NCI-H1417 treated with DMSO at 0.1 percent for 48 hours (cell line): Measurements from ENCODE around the gene CDKN2B.

Experiments used
- DNase-seq: peaks from one replicate; lab custom pipeline; 2025; lab: John Stamatoyannopoulos, UW

Gene CDKN2B

GRCh38 chr9:22033012-22033630, 24.0 kb upstream of the CDKN2B start:
- no peak for DNase-seq

DNA sequence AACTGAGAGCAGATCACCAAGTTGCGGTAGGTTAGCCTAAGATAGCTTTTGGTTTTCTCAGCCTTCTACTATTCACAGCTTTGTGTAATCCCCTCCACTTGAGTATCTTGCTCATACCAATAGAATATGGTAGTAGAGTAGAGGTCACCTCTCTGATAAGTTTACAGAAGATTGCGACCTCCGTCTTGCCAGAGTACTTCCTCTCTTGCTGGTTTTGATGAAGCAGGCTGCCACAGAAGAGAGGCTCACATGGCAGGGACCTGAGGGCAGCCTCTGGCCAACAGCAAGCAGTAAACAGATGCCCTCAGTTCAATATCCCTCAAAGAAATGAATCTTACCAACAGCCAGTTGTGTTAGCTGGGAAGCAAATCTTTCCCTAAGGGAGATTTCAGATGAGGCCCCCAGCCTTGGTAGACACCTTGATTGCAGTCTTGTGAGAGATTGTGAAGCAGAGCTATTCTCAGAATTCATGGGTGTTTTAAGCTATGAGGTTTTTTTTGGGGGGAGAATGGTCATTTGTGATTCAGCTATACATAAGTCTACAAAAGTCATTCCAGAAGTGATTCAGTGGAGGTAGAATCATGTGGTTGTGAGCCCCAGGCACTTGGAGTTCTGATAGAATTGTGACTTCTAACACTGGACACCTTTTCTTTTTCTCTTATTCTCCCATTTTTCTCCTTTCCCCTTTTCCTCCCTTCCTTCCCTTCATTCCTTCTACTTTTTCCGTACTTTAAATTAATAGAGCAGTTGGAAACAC, 22.7 kb upstream of the CDKN2B start:
- DNase-seq, result no peak

DNA sequence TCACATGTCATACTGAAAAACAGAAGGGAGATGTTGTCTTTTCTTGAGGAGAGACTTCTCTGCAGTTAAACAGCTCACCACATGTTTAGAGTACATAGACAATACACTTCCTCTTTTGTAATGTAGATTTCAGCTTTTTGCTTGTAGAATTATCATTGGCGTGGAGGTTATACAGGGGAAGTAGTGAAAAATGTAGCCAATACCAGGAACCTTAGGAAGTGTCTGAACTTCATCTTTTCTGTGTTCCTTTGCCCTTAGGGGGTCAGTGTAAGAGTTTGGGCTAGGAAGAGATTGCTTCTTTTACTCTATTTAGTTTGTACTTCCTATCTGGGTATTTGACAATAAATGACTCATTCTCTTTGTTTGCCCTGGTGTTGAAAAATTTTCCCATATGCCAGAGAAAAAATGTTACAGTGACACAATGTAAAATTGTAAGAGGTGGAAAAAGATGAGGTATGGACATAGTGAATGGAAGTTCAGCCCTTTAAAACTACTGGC, 21.0 kb upstream of the CDKN2B start:
- DNase-seq, result no peak

DNA sequence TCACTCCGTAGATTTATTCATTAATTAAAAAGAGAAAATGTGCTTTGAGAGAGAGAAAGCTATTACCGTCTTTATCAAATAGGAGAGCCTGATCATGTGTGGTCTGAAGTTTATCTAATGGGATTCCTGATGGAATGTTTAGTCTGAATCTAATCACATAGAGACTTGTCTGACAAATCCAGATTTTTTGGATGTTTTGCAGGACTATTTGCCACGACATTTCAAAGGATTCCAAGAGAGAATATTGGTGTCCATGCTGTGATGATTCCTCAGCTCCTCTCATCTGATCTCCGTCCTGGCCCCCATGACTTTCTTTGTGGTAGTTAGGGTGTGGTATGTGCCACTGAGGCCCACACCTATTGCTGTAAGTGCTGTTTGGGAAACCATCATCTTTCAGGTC, 20.1 kb upstream of the CDKN2B start:
- DNase-seq, result no peak

- DNase-seq, result no peak
These were observed 19.3 kb upstream of the CDKN2B start for GRCh38 chr9:22028394-22028793.

- no peak for DNase-seq
These were observed 17.6 kb upstream of the CDKN2B start for GRCh38 chr9:22026696-22027095.

DNA sequence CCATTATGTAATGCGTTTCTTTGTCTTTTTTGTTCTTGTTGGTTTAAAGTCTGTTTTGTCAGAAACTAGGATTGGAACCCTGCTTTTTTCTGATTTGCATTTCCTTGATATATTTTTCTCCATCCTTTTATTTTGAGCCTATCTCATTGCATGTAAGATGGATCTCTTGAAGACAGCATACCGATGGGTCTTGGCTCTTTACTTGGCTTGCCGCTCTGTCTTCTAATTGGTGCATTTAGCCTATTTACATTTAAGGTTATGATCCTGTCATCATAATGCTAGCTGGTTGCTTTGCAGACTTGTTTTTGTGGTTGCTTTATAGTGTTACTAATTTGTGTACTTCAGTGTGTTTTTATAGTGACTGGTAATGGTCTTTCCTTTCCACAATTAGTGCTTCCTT, 13.3 kb upstream of the CDKN2B start:
- no peak for DNase-seq

DNA sequence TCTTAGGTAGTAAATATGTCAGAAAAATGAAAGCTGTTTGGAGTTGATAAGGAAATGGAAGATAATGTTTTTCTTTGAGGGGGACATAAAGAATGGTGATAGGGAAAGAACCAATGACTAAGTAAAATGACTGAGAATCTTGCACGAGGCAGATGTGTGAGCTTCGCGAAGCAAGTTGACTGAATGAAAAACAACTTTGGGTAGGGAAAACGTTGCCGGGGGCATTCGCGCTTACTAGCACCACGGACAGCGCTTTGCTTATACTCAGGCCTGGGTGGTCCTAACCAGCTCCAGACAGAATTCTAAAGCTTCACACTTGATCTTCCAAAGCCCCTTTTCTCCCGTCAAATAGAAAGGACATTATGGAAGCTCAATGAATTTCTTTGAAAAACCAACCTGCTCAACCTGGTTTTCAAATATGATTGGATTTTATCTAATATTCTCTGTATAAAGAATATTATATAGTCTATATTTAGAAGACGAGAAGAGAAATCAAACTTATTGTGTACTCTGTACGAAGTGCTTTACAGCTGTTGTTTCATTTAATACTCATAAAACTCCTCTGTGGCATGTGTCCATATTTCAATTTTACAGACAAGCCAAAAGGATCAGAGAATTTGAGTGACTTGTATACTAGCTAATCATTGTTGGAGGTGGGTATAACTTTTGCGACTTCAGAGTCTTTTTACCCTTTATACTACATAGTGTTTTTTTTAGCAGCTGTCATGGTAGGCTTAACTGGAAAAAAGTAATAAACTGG, 1.9 kb upstream of the CDKN2B start:
- no peak for DNase-seq

- DNase-seq, result no peak
These were observed 382 bp upstream of the CDKN2B start for GRCh38 chr9:22009506-22009867.

DNA sequence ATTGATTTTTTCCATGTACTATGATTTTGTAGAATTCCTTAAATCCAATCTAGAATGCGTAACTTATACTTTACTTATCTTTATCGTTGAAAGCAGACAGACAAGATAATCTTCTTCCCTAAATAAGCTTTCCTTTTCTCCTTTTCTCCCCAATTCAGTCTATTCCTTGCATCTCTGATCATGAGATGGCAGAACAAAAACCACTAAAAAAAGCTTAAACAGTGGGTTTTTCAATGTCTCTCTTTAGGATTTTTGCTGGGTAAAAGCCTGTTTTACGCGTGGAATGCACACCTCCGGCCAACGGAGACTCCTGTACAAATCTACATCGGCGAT, 755 bp downstream of the CDKN2B start:
- no peak for DNase-seq

DNA sequence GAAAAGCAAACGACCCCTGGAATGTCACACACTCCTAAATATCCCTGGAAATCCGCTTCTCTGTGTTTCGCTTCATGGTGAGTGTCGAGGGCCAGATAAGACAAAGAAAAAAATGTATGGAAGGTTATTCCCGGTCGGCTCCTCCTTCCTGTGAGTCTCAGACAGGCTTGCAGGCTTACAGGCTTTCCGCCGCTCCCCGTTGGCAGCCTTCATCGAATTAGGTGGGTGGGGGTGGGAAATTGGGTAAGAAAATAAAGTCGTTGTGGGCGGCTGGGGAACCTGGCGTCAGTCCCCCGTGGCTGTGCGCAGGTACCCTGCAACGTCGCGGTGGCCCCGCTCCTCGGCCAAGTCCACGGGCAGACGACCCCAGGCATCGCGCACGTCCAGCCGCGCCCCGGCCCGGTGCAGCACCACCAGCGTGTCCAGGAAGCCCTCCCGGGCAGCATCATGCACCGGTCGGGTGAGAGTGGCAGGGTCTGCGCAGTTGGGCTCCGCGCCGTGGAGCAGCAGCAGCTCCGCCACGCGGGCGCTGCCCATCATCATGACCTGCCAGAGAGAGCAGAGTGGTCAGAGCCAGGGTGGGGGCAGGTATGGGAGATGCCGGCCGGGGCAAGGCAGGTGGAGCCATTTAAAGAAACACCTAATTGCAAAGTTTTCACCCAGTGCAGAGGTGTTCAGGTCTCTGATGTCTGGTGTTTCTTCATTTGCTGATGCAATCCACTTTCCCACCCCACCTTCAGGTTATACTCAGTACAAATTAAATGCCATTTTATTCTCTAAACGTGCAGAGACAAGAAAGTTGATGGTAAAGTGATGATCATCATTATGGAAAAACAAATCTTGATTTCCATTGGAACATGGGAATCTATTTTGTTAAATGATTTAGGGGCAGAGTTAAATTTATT, 3.2 kb downstream of the CDKN2B start:
- no peak for DNase-seq

- no peak for DNase-seq
These were observed 3.9 kb downstream of the CDKN2B start for GRCh38 chr9:22005021-22005701.

- DNase-seq, result no peak
These were observed 7.1 kb downstream of the CDKN2B start for GRCh38 chr9:22002038-22002437.

DNA sequence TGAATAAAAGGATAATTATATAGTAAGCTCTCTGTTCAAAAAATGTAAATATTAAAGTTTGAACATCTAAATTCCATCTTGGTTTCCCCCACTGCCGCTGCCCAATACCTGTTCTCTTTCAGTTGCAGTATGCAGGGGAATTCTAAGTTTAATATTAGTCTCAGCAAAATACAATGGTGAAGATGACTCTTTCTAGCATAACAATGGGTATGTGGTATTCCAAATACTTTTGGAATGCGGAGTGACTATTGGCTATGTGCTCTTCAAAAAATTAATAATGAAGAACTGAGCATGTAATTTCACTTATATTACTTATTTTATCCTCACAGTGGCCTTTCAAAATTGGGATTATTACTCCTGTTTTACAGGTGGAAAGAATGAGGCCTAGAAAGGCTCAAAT, 11.1 kb downstream of the CDKN2B start:
- DNase-seq, result no peak

DNA sequence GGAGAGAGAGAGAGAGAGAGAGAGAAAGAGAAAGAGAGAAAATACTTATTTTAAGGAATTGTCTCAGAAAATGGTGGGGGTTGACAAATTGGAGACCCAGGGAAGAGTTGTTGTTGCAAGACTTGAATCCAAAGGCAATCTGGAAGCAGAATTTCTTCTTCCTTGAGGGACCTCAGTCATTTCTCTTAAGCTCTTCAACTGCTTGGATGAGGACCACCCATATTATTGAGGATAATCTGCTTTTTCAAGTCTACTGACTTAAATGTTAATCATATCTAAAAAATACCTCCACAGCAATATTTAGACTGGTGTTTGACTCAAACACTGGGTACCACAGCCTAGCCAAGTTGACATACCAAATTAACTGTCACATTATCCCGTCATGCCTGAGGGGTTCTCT, 11.6 kb downstream of the CDKN2B start:
- no peak for DNase-seq

DNA sequence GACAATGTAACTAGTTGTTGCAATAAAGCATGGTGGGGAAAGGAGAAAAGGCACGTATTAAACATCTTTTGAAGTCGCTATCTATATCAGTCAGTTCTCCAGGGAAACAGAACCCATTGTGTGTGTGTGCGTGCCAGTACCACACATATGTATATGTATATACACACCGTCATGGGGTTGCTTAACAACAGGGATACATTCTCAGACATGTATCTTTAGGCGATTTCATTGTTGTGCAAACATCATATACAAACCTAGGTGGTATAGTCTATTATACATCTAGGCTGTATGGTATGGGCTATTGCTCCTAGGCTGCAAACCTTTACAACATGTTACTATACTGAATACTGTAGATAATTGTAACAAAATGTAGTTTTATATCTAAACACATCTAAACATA, 12.2 kb downstream of the CDKN2B start:
- no peak for DNase-seq

DNA sequence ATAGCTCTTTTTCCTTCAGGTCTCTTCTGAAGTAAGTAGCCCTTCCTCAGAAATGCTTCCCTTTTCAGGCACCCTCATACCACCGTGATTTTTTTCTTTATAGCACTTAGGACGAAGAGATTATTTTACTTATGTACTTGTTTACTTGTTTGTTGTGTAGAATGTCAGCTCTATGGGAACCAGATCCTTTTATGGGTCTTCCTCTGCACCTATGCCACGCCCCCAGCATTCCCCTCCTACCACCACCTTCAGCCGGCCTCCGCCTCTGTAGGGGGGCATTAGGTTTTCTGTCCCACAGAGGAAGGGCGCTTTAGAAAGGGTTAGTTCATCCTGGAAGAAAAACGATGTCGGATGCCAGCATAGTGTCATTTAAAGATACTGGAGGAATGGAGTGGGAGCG, 12.7 kb downstream of the CDKN2B start:
- no peak for DNase-seq

DNA sequence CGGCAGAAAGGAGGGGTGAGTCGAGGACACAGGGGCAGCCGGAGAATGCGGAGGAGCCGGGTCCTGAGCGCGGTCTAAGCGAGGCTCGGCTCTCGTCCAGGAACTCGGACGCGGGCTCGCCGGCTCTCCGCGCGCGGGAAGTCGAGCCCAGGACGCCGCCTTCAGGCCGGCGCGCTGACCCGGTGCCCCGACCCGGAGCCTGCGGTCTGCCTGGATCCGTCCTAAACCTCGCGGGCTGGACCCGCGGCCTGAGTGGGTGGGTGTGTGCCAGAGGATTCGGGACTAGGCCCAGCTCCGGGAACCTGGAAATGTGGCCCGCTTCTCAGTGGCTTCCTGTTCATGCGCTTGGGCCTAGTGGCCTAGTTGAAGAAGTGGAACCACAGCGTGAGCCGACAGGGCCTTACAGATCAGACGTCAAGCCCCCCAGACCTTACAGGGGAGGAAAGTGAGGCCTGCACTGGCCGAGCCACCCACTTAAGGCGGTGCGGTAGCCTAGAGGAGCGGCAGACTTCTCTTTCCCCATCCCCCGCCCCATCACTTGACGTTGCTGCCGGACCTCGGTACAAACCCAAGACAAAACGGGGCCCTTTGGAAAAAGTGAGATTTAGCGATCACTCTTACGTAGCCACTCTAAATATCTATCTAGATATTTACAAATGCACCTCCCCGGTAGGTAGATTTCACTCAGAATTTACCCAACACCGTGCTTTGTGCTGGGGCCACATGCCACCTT, 13.3 kb downstream of the CDKN2B start:
- DNase-seq, result no peak

DNA sequence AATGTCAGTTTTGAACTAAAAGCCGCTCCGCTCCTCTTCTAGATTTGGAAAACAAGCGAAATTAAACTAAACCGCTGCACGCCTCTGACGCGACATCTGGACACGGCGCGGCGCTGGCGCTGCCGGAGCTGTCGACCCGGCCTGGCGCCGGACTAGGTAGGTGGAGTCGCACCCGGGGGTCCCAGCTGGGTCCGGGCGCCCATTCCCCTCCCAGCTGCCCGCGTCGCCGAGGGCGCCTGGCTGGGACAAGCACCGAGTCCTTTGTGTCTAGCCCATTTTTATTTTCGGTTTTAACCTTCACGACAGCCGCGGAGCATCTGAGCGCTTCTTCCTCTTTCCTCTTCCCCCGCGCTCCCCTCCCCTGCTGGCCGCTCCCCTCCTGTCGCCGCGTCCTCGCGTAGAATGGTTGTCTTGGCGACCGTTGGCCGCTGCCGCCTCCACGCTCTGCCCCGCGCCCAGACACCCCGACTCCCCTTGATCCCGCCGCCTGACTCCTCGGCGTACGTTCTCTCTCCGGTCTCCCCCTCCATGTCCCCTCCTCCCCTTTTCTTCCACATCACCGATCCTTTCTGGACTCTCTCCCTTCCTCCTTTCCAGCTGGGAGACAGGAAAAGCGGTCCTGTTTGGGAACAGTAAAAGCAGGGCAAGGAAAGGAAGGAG, 14.0 kb downstream of the CDKN2B start:
- DNase-seq, result no peak

DNA sequence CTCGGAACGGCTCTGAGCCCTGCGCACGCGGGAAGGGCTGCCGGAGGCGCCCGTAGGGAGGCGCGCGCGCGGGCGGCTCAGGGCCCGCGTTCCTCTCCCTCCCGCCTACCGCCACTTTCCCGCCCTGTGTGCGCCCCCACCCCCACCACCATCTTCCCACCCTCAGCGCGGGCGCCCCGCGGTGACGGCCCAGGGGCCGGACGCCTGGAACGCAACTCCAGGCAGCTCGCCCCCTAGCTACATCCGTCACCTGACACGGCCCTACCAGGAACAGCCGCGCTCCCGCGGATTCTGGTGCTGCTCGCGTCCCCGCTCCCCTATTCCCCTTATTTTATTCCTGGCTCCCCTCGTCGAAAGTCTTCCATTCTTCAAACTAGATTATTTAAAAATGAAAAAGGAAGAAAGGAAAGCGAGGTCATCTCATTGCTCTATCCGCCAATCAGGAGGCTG, 14.5 kb downstream of the CDKN2B start, which contains the start of gene CDKN2B-AS1:
CDKN2B-AS1 (plus strand) TSS at position 236 of the 450 bp plus-strand sequence.
- DNase-seq, result no peak
